Endodermal cell (in vitro differentiated cells): ENCODE results near the gene IFI44. TPM values are rescaled to one million over a fixed set of nuclear protein-coding genes. Genes with fewer than 3 reads are reported as not detected.

Experiments
- DNase-seq: peaks from one replicate; pipeline ENCODE4 v3.0.0-alpha.2; 2017
- H3K27ac ChIP-seq: 2 replicates; pipeline ENCODE4 v1.5.1; 2013; ENCODE audit warnings: mild to moderate bottlenecking, low read depth, low read length, moderate library complexity
- H3K27me3 ChIP-seq: 2 replicates; pipeline ENCODE4 v1.6.1; 2013; ENCODE audit warnings: mild to moderate bottlenecking, low read length, moderate library complexity; ENCODE audit not compliant: insufficient read depth, control insufficient read depth, poor library complexity, severe bottlenecking
- H3K36me3 ChIP-seq: 2 replicates; pipeline ENCODE4 v1.7.0; 2013; ENCODE audit warnings: mild to moderate bottlenecking, low read length, moderate library complexity; ENCODE audit not compliant: control insufficient read depth, insufficient read depth
- H3K4me1 ChIP-seq: one replicate; pipeline ENCODE4 v1.7.0; 2013; ENCODE audit warnings: low read length; ENCODE audit not compliant: control insufficient read depth, insufficient read depth
- H3K4me3 ChIP-seq: 2 replicates; pipeline ENCODE4 v1.5.1; 2013; ENCODE audit warnings: mild to moderate bottlenecking, low read length, moderate library complexity
- H3K9ac ChIP-seq: 2 replicates; pipeline ENCODE4 v1.6.1; 2013; ENCODE audit warnings: mild to moderate bottlenecking, low read length, moderate library complexity; ENCODE audit not compliant: poor library complexity, severe bottlenecking; ENCODE audit errors: extremely low read depth
- H3K9me3 ChIP-seq: 2 replicates; pipeline ENCODE4 v1.6.1; 2013; ENCODE audit warnings: mild to moderate bottlenecking, low read length, moderate library complexity; ENCODE audit not compliant: control insufficient read depth
- H3K27ac Mint-ChIP-seq: 2 replicates; pipeline ENCODE4 v1.8.0; 2020; ENCODE audit warnings: mixed read lengths
- H3K27me3 Mint-ChIP-seq: 2 replicates; pipeline ENCODE4 v1.8.0; 2021; ENCODE audit warnings: mild to moderate bottlenecking, mixed read lengths; ENCODE audit not compliant: insufficient read depth
- H3K36me3 Mint-ChIP-seq: 2 replicates; pipeline ENCODE4 v1.8.0; 2020; ENCODE audit warnings: low read depth, mixed read lengths
- H3K4me1 Mint-ChIP-seq: 2 replicates; pipeline ENCODE4 v1.8.0; 2020; ENCODE audit warnings: mixed read lengths
- H3K4me3 Mint-ChIP-seq: 2 replicates; pipeline ENCODE4 v1.8.0; 2020; ENCODE audit warnings: mild to moderate bottlenecking, moderate library complexity, mixed read lengths
- H3K9me3 Mint-ChIP-seq: 2 replicates; pipeline ENCODE4 v1.8.0; 2020; ENCODE audit warnings: mild to moderate bottlenecking, mixed read lengths
- WGBS, 2 experiments: methylation state at CpG; one replicate each; pipeline versions ENCODE4 v1.1.5 to v1.1.7; 2013; ENCODE audit warnings: missing lambda C conversion rate in 2 of 2, mixed read lengths in 1 of 2; ENCODE audit not compliant: insufficient coverage in 1 of 2, insufficient read length in 1 of 2; 5-methylcytosine and 5-hydroxymethylcytosine counted together
- total RNA-seq, 2 donors: library from RNA; stranded (reverse); fragmentation: NEBNext Ultra II Directional in 1 of 2; extraction: Animal tissue kit (Norgen Biotek cat#: 25700) in 1 of 2; gene quantifications; 2 replicates in 1 of 2; 3 replicates in 1 of 2; pipeline ENCODE4 v1.2.1, GENCODE V29; 2021
- TF ChIP-seq, protein P1 (sequence below): fragments of 200-600 bp; sonication (generic); conservative IDR thresholded peaks from 2 replicates; pipeline ENCODE4 v1.5.0; 2021; ENCODE audit warnings: antibody characterized with exemption, mild to moderate bottlenecking

The IFI44 gene
- total RNA-seq, 2 donors from 2014 or later, result not detected

- Histone ChIP-seq H3K9me3 (no peaks in the 10 kb centered on the region), H3K27ac (no peak overlapping the region), H3K36me3 (no peaks in the 10 kb centered on the region), H3K9ac (no peak overlapping the region), H3K4me3 (no peak overlapping the region), H3K27me3 (peaks cover 25% of the 10 kb centered on the region), H3K4me1 (no peaks in the 10 kb centered on the region)
- H3K9me3 Mint-ChIP-seq, result no peaks in the 10 kb centered on the region
- no peaks in the 10 kb centered on the region for H3K36me3 Mint-ChIP-seq
- TF ChIP-seq, protein P1, sequence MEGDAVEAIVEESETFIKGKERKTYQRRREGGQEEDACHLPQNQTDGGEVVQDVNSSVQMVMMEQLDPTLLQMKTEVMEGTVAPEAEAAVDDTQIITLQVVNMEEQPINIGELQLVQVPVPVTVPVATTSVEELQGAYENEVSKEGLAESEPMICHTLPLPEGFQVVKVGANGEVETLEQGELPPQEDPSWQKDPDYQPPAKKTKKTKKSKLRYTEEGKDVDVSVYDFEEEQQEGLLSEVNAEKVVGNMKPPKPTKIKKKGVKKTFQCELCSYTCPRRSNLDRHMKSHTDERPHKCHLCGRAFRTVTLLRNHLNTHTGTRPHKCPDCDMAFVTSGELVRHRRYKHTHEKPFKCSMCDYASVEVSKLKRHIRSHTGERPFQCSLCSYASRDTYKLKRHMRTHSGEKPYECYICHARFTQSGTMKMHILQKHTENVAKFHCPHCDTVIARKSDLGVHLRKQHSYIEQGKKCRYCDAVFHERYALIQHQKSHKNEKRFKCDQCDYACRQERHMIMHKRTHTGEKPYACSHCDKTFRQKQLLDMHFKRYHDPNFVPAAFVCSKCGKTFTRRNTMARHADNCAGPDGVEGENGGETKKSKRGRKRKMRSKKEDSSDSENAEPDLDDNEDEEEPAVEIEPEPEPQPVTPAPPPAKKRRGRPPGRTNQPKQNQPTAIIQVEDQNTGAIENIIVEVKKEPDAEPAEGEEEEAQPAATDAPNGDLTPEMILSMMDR, result no peak
- H3K27ac Mint-ChIP-seq, result no peak overlapping the region
- no peaks in the 10 kb centered on the region for H3K4me1 Mint-ChIP-seq
- 94 to 98% methylated on average over 6 of the region's 6 CpGs for WGBS, 2 experiments
- peaks cover 19% of the 10 kb centered on the region for H3K27me3 Mint-ChIP-seq
- no peak for DNase-seq
- no peak overlapping the region for H3K4me3 Mint-ChIP-seq
Measured at GRCh38 chr1:78665809-78666208, 16.2 kb downstream of the IFI44 start.

- WGBS, 2 experiments, result 89% methylated on average over 1 of the region's 1 CpG; no CpG with 5 or more reads in 1 of the 2 experiments
- no peaks in the 10 kb centered on the region for H3K4me1 Mint-ChIP-seq
- H3K9ac ChIP-seq, result no peak overlapping the region
- no peak overlapping the region for H3K27ac ChIP-seq
- no peaks in the 10 kb centered on the region for H3K36me3 ChIP-seq
- H3K4me1 ChIP-seq, result no peaks in the 10 kb centered on the region
- H3K9me3 Mint-ChIP-seq, result no peaks in the 10 kb centered on the region
- no peak overlapping the region for H3K4me3 Mint-ChIP-seq
- no peaks in the 10 kb centered on the region for H3K9me3 ChIP-seq
- no peak overlapping the region for H3K27ac Mint-ChIP-seq
- peaks cover 12% of the 10 kb centered on the region for H3K27me3 ChIP-seq
- peaks cover 20% of the 10 kb centered on the region for H3K27me3 Mint-ChIP-seq
- TF ChIP-seq, protein P1, result no peak
- H3K4me3 ChIP-seq, result no peak overlapping the region
- no peak for DNase-seq
- no peaks in the 10 kb centered on the region for H3K36me3 Mint-ChIP-seq
Measured at GRCh38 chr1:78667939-78668338, 18.3 kb downstream of the IFI44 start.

GRCh38 chr1:78668427-78668826, 18.8 kb downstream of the IFI44 start:
- no peaks in the 10 kb centered on the region for H3K4me1 Mint-ChIP-seq
- Histone ChIP-seq H3K36me3 (no peaks in the 10 kb centered on the region), H3K27me3 (peaks cover 7% of the 10 kb centered on the region), H3K9me3 (no peaks in the 10 kb centered on the region), H3K4me1 (no peaks in the 10 kb centered on the region), H3K4me3 (no peak overlapping the region), H3K27ac (no peak overlapping the region), H3K9ac (no peak overlapping the region)
- H3K9me3 Mint-ChIP-seq, result no peaks in the 10 kb centered on the region
- DNase-seq, result no peak
- peaks cover 15% of the 10 kb centered on the region for H3K27me3 Mint-ChIP-seq
- TF ChIP-seq, protein P1, result no peak
- H3K36me3 Mint-ChIP-seq, result no peaks in the 10 kb centered on the region
- no peak overlapping the region for H3K27ac Mint-ChIP-seq
- H3K4me3 Mint-ChIP-seq, result no peak overlapping the region
